HepG2 (cell line): ENCODE data around the gene DLEC1. TPM values are rescaled to one million over a fixed set of nuclear protein-coding genes. Genes with fewer than 3 reads are reported as not detected.

Experiments
- HDAC1 ChIP-seq: sonication (generic); formaldehyde crosslinking; IDR thresholded peaks from 2 replicates; pipeline ENCODE4 v1.5.1; 2020; ENCODE audit warnings: mild to moderate bottlenecking, missing genetic modification reagents
- HOXA3 ChIP-seq: sonication (generic); formaldehyde crosslinking; IDR thresholded peaks from 2 replicates; pipeline ENCODE4 v1.5.0; 2020; ENCODE audit warnings: missing genetic modification reagents
- HOXA5 ChIP-seq: sonication (generic); formaldehyde crosslinking; IDR thresholded peaks from 2 replicates; pipeline ENCODE4 v1.4.0; 2020; ENCODE audit warnings: missing genetic modification reagents
- KLF15 ChIP-seq: sonication (generic); formaldehyde crosslinking; IDR thresholded peaks from 2 replicates; pipeline ENCODE4 v1.8.1; 2023; ENCODE audit warnings: borderline replicate concordance, mild to moderate bottlenecking, inconsistent platforms, missing genetic modification reagents, mixed read lengths
- KLF16 ChIP-seq, 2 experiments: sonication (generic) in 1 of 2; formaldehyde crosslinking in 1 of 2; IDR thresholded peaks; 2 replicates each; pipeline versions ENCODE4 v1.6.1 to v1.8.0; 2016 to 2023; ENCODE audit warnings: missing genetic modification reagents in 2 of 2, missing compliant biosample characterization in 1 of 2
- MLLT10 ChIP-seq: sonication (generic); formaldehyde crosslinking; IDR thresholded peaks from 2 replicates; pipeline ENCODE4 v1.4.0; 2020; ENCODE audit warnings: missing genetic modification reagents
- NFRKB ChIP-seq: fragments of 450-650 bp; IDR thresholded peaks from 2 replicates; pipeline ENCODE4 v1.6.1; 2017
- NFYB ChIP-seq: sonication (generic); formaldehyde crosslinking; IDR thresholded peaks from 2 replicates; pipeline ENCODE4 v1.4.0; 2020; ENCODE audit warnings: missing genetic modification reagents
- NR2F6 ChIP-seq, 2 experiments: IDR thresholded peaks; 2 replicates each; pipeline ENCODE4 v1.6.1; 2016; ENCODE audit warnings: antibody characterized with exemption in 1 of 2, mild to moderate bottlenecking in 1 of 2
- SIX1 ChIP-seq: sonication (generic); formaldehyde crosslinking; IDR thresholded peaks from 2 replicates; pipeline ENCODE4 v1.4.0; 2020; ENCODE audit warnings: missing genetic modification reagents, borderline replicate concordance
- SKIL ChIP-seq: sonication (generic); formaldehyde crosslinking; IDR thresholded peaks from 2 replicates; pipeline ENCODE4 v1.8.0; 2022; ENCODE audit warnings: missing genetic modification reagents, mild to moderate bottlenecking, moderate library complexity, borderline replicate concordance
- SOX5 ChIP-seq: IDR thresholded peaks from 2 replicates; pipeline ENCODE4 v1.6.1; 2016; ENCODE audit warnings: borderline replicate concordance
- ZBTB33 ChIP-seq: sonication (generic); formaldehyde crosslinking; IDR thresholded peaks from 2 replicates; pipeline ENCODE4 v1.4.0; 2020; ENCODE audit warnings: missing genetic modification reagents
- ZBTB7A ChIP-seq: sonication (generic); formaldehyde crosslinking; IDR thresholded peaks from 2 replicates; pipeline ENCODE4 v1.8.0; 2022; ENCODE audit warnings: mild to moderate bottlenecking, missing genetic modification reagents
- ZFAT ChIP-seq: sonication (generic); formaldehyde crosslinking; conservative IDR thresholded peaks from 2 replicates; pipeline ENCODE4 v1.8.1; 2023; ENCODE audit warnings: missing genetic modification reagents, inconsistent platforms
- ZNF136 ChIP-seq: sonication (generic); formaldehyde crosslinking; IDR thresholded peaks from 2 replicates; pipeline ENCODE4 v1.8.1; 2022; ENCODE audit warnings: low read depth, mild to moderate bottlenecking, moderate library complexity, missing genetic modification reagents
- ZNF232 ChIP-seq: sonication (generic); formaldehyde crosslinking; IDR thresholded peaks from 2 replicates; pipeline ENCODE4 v1.4.0; 2020; ENCODE audit warnings: missing genetic modification reagents, borderline replicate concordance
- ZNF263 ChIP-seq: sonication (generic); formaldehyde crosslinking; IDR thresholded peaks from 2 replicates; pipeline ENCODE4 v1.4.0; 2020; ENCODE audit warnings: missing genetic modification reagents
- ZNF343 ChIP-seq: sonication (generic); formaldehyde crosslinking; IDR thresholded peaks from 2 replicates; pipeline ENCODE4 v1.4.0; 2020; ENCODE audit warnings: mild to moderate bottlenecking, missing genetic modification reagents
- ZNF430 ChIP-seq: sonication (generic); formaldehyde crosslinking; IDR thresholded peaks from 2 replicates; pipeline ENCODE4 v1.9.0; 2021; ENCODE audit warnings: mild to moderate bottlenecking, missing genetic modification reagents
- ZNF512 ChIP-seq: sonication (generic); formaldehyde crosslinking; IDR thresholded peaks from 2 replicates; pipeline ENCODE4 v1.4.0; 2020; ENCODE audit warnings: mild to moderate bottlenecking, missing genetic modification reagents
- ZUFSP ChIP-seq: sonication (generic); formaldehyde crosslinking; IDR thresholded peaks from 2 replicates; pipeline ENCODE4 v1.9.0; 2021; ENCODE audit warnings: missing genetic modification reagents, mild to moderate bottlenecking, borderline replicate concordance
- polyA plus RNA-seq, 8 experiments: library from polyadenylated mRNA; depleted of rRNA in 3 of 8; stranded (reverse) in 7 of 8; unstranded in 1 of 8; fragments of >200 nt; fragmentation: Illumina TruSeq in 4 of 8; extraction: Trizol in 4 of 8; gene quantifications; 2 replicates each; pipeline versions ENCODE4 v1.2.1 to v1.2.3, GENCODE V29; 2011 to 2016; ENCODE audit warnings: low read depth in 4 of 8, missing spikeins in 1 of 8, mixed read lengths in 1 of 8; ENCODE audit not compliant: insufficient read depth in 1 of 8
- total RNA-seq, 5 experiments: library from RNA; depleted of rRNA; stranded (reverse); fragments of >200 nt; fragmentation: Illumina TruSeq; extraction: Trizol; gene quantifications; 2 replicates each; pipeline ENCODE4 v1.2.3, GENCODE V29; 2016; ENCODE audit warnings: low read depth in 1 of 5

Gene DLEC1
- total and polyA plus RNA-seq, 2 of the 13 experiments (the other 11 are each of a cell fraction or from before 2014, with no cell fraction given) = 0.09 TPM; not detected in 1

- no peak for TF ChIP-seq ZBTB33
- TF ChIP-seq SOX5 (CRISPR knock-in tag) = peak; percentile 67; the same call in 1 of the 2 replicates
- no peak for TF ChIP-seq ZNF430 (CRISPR knock-in tag)
- no peak; the same call in 1 of the 2 replicates for TF ChIP-seq HDAC1 (CRISPR knock-in tag)
- TF ChIP-seq MLLT10 (CRISPR knock-in tag) = no peak
- TF ChIP-seq KLF15 (CRISPR knock-in tag) = no peak
- no peak for TF ChIP-seq SIX1
- peak; percentile 56; the same call in 1 of the 2 replicates for TF ChIP-seq ZNF232
- peak; percentile 77 for TF ChIP-seq HOXA3 (CRISPR knock-in tag)
- TF ChIP-seq NR2F6 (IDR thresholded peaks at IDR 0.05) = peak; percentile 64
- TF ChIP-seq NR2F6 (CRISPR knock-in tag; IDR thresholded peaks at IDR 0.05) = peak; percentile 68
- peak; percentile 26; the same call in 1 of the 2 replicates for TF ChIP-seq ZBTB7A (CRISPR knock-in tag)
- 0 out of 2 replicates have a peak, but pooled peaks have one; percentile 26 for TF ChIP-seq ZNF343 (CRISPR knock-in tag)
- TF ChIP-seq ZNF512 (CRISPR knock-in tag) = no peak
- TF ChIP-seq NFRKB = no peak
- TF ChIP-seq KLF16 (CRISPR knock-in tag; IDR thresholded peaks at IDR 0.05) = 0 out of 4 replicates have a peak, but pooled peaks of 1 of the 2 experiments have one; percentile 15
- TF ChIP-seq ZNF136 = no peak
- TF ChIP-seq NFYB (CRISPR knock-in tag) = no peak
- TF ChIP-seq ZNF263 (CRISPR knock-in tag) = peak; percentile 75
- no peak for TF ChIP-seq ZFAT (CRISPR knock-in tag)
- TF ChIP-seq SKIL (CRISPR knock-in tag) = 0 out of 2 replicates have a peak, but pooled peaks have one; percentile 54
- no peak for TF ChIP-seq ZUFSP (CRISPR knock-in tag)
- peak; percentile 64; the same call in 1 of the 2 replicates for TF ChIP-seq HOXA5 (CRISPR knock-in tag)
These were observed 33.7 kb upstream of the DLEC1 start (continued) for GRCh38 chr3:38005076-38006020.
